Prostate gland (tissue), 2 donors: Measurements from ENCODE around the gene PDGFD.

Experiments
- CTCF ChIP-seq, 4 experiments: fragments of 200-600 bp in 2 of 4; fragments of 450-650 bp in 2 of 4; sonication (generic) in 2 of 4; IDR thresholded peaks; 1 replicate in 3 of 4; 2 replicates in 1 of 4; pipeline ENCODE4 v1.5.1; 2016 to 2019; ENCODE audit warnings: antibody characterized with exemption in 4 of 4, mild to moderate bottlenecking in 2 of 4, moderate library complexity in 2 of 4
- POLR2A ChIP-seq: fragments of 450-650 bp; IDR thresholded peaks from one replicate; pipeline ENCODE4 v1.6.1; 2016; ENCODE audit warnings: antibody characterized with exemption, mild to moderate bottlenecking

- no peak for TF ChIP-seq POLR2A
- no peak for TF ChIP-seq CTCF (IDR thresholded peaks at IDR 0.05)
Observed at GRCh38 chr11:103898577-103899336, 265.2 kb downstream of the PDGFD start.
